PC-9 (cell line): ENCODE results near the gene FAM167B.

ENCODE experiments used
- EZH2 ChIP-seq: fragments of 200-600 bp; sonication (generic); IDR thresholded peaks from 2 replicates; pipeline ENCODE4 v1.8.0; 2017; ENCODE audit warnings: antibody characterized with exemption, low read depth
- TF ChIP-seq, protein P1 (sequence below): fragments of 200-600 bp; sonication (generic); conservative IDR thresholded peaks from 2 replicates; pipeline ENCODE4 v1.6.1; 2017; ENCODE audit warnings: mixed run types, antibody characterized with exemption, mild to moderate bottlenecking, moderate library complexity

- TF ChIP-seq, protein P1, sequence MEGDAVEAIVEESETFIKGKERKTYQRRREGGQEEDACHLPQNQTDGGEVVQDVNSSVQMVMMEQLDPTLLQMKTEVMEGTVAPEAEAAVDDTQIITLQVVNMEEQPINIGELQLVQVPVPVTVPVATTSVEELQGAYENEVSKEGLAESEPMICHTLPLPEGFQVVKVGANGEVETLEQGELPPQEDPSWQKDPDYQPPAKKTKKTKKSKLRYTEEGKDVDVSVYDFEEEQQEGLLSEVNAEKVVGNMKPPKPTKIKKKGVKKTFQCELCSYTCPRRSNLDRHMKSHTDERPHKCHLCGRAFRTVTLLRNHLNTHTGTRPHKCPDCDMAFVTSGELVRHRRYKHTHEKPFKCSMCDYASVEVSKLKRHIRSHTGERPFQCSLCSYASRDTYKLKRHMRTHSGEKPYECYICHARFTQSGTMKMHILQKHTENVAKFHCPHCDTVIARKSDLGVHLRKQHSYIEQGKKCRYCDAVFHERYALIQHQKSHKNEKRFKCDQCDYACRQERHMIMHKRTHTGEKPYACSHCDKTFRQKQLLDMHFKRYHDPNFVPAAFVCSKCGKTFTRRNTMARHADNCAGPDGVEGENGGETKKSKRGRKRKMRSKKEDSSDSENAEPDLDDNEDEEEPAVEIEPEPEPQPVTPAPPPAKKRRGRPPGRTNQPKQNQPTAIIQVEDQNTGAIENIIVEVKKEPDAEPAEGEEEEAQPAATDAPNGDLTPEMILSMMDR, result no peak
- TF ChIP-seq EZH2, result no peak
These were observed 48.6 kb upstream of the FAM167B start for GRCh38 chr1:32198237-32199042.
